GM19240 (cell line): ENCODE results near the gene EXTL2.
"Not testable (repeated sequence)": the region's sequence is repeated elsewhere in the genome, so short reads cannot be mapped to it uniquely, and the experiment has no call there.

Experiments used
- DNase-seq: peaks from one replicate; pipeline ENCODE4 v3.0.0; 2011; ENCODE audit warnings: low spot score; ENCODE audit not compliant: insufficient read length

EXTL2 gene

DNA sequence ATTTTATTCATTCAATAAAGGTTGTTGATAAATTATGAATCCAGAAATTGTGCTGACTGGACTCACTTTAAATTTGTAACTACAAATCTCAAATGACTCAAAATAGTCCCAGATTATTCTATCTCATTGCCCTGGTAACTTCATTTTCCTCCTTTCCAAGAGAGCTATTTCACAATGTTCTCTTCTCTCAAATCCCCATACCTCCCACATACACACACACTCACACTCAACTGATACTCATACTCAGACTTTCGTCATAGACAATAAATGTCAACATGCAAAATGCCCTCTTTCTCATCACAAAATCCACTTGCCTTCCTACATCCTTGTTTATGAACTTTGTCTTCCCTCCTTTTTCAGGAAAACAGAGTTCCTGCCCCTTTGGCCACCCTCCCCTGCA is 33.3 kb downstream of the EXTL2 start:
- DNase-seq: no peak

DNA sequence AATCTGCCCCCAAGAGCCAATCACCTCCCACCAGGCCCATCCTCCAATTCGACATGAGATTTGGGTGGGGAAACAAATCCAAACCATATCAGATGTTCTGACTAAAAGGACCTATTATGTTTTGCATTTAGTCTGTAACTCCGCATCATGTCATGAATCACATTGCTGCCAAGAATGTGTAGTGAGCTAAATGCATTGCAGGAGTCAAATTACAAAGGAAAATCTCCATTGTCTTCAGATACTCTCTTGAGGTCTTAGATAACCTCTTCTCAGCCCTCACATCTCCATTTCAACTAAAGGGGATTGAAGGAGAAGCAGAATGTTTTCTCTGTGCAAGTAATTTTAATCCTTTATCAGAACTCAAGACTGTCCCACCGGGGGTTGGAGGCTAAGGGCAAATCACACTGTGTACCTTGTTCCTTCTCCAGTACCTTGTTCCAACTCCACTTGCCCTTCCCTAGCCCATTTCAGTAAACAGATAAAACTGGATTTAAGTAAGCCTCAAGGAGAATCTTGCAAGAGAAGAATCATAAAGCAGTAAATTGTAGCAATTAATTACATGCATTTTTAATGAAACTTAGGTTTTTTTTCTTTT is 34.1 kb downstream of the EXTL2 start:
- no peak for DNase-seq

DNA sequence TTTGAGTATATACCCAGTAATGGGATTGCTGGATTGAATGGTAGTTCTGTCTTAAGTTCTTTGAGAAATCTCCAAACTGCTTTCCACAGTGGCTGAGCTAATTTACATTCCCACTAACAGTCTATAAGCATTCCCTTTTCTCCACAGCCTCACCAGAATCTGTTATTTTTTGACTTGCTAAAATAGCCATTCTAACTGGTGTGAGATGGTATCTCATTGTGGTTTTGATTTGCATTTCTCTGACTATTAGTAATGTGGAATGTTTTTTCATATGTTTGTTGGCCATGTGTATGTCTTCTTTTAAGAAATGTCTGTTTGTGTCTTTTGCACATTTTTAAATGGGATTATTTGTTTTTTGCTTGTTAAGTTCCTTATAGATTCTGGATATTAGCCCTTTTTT is 39.5 kb downstream of the EXTL2 start:
- not testable (repeated sequence) for DNase-seq

DNA sequence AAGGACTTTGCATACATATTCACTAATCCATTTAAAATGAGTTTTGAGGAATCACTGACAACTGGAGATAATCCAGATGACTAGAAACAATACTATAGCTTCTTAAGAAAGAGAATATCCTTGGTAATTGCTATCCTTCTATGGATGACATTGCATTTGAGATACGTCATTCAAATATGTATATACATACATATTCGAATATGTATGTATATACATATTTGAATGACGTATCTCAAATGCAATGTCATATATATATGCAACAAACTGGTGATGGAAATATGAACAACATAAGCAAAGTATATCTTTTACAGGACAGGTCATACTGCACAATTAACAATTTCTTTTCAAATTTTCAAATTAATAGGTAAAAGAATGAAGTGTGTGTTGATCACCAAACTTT is 41.7 kb downstream of the EXTL2 start:
- no peak for DNase-seq

DNA sequence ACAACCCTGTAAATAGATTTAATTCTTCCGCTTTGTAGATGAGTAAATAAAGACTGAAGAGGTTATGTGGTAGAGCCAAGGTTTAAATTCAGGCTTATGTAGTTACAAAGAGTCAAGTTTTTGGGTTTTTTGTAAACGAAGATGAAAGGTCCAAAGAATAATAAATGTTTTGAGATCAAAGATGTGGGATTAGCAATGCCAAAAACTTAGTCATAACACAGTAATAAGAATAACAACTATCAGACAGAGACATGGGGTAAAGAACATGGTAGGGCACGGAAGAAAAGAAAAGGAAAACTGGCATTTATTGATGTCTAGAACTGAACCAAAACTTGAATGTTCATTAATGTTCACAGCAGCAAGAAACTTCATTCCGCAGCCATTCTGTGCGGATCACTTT is 42.9 kb downstream of the EXTL2 start:
- no peak for DNase-seq

DNA sequence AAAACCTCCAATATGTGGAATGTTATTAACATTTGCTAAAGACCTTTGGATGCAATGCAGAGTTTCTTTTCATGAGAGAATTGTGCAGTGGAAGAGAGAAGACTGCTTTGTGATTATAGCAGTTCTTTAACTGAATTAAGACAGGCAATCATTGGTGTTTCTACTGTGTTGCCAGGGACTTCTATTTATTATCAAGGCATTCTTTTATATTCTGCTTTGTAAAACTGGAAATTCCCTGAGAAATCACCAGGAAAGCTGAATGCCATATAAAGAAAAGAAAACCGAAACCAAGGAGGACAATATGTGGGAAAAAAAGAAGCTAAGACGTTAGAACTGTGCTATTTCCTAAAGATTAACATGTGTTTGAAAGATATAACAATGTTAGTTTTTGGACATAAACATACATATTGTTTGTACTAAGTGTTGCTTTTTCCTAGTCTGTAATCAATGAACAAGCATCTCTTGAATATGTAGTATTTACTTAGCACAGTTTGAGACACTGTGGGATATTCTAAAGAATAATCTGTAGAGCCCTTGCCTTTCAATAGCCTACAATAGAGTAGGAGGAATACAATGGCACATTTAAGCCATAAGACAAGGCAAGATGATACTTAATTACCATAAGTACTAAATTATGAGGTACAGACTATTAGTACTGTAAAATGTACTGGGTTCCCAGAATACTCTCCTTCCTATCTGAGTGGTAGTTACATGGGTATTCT is 47.1 kb downstream of the EXTL2 start:
- no peak for DNase-seq

DNA sequence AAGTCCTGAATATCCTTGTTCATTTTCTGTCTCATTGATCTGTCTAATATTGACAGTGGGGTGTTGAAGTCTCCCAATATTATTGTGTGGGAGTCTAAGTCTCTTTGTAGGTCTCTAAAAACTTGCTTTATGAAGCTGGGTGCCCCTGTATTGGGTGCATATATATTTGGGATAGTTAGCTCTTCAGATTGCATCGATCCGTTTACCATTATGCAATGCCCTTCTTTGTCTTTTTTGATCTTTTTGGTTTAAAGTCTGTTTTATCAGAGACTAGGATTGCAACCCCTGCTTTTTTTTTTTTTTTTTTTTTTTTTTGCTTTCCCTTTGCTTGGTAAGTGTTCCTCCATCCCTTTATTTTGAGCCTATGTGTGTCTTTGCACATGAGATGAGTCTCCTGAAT is 51.5 kb downstream of the EXTL2 start:
- DNase-seq: not testable (repeated sequence)

DNA sequence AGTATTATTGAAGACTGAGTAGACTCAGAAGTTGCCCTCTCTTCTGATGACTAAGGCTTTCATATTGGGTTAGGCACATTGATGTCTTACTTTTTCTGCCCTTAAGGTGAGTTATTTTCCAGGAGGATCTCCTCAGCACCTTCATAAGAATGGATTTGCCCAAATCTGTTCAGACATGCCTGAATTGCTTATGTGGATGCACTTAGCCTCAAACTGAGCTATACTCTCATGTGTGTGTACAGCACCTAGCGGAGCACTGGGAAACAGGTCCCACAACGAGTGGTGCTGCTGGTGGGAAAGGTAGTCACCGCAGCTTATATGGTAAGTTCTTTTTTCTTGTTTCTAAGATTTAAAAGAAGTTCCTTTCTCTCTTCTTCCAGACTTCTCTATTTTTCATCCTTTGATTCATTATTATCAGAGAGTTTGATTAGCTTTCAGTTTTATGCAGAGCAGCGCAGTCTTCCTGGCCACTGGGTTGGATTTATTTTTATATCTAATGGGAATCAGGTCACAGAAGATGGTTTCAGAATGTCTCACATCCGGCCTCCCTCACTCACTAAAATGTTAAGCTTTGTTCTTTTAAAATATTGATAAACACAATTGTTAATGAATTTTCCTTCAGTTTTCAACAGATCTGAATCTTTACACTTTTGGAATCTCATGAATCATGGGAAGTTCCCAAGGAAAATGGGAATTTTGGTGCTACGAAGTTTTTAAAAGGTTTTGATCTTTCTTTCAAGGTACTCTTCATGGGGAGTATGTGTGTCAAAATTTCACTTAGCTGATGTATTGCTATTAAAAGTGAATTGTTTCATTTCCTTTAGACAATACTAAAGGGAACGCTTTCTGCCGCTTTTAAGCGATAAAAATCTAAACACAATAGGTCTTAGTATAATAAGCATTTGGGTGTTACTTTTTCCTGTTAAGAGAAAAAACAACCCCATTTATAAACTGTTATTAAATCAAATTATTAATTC is 58.5 kb downstream of the EXTL2 start:
- DNase-seq: no peak

DNA sequence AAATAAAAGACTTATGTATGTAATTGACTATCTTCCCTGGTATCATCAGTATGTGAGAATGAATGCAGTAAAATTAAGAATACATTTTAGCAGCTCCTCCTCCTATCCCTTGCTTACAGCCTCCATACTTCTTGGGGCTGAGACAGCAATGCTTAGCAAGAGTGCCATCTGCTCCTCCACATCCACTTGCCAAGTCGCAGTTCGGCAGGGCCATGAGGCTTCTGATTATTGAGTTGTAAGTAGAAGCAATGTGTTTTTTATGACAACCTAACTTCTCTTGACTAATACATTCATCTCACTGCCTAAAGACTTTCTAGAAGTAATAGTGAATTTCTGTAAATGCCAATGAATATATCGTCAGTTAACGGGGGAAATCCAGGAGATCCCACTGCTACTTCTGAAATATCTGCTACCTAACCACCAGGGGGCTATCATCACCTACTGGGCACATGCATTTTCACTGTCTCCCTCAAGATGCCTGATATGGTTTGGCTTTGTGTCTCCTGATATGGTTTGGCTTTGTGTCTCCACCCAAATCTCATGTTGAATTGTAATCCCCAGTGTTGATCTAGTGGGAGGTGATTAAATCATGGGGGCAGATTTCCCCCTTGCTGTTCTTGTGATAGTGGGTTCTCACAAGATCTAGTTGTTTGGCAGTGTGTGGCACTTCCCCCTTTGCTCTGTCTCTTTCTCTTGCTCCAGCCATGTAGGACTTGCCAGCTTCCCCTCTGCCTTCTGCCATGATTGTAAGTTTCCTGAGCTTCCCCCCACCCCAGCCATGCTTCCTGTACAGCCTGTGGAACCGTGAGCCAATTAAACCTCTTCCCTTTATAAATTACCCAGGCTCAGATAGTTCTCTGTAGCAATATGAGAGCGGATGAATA is 59.6 kb downstream of the EXTL2 start:
- DNase-seq: peak; percentile 8

DNA sequence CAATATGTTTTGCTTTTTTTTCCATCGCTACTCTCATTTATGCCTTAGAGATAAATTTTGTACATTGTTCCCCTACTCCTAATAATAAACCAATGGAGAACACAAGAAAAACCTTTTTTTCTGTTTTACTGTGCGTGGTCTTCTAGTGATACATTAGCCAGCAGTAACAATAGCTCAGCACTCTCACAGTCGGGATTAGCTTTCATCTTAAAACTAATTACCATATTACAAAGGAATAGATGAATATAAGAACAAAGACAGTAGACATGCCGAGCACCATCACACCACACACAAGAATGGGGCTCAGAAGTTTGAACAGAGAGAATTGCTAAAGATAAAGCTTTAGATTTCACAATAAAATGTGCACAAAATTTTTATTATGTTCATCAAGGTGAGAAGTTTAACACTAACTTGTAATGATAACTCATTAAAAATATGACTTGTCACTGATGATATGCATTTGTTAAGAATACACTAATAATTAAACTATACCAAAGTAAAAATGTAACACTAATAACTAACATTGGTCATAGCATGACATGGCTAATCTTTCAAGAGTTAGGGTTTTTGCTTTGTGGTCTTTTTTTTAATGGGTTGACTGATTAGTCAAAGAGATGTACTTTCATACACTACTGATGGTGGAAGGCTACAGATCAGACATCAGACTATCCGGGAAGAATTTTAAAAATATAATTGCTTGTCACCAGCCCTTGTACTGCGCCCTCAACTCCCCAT is 61.8 kb downstream of the EXTL2 start:
- DNase-seq: no peak

DNA sequence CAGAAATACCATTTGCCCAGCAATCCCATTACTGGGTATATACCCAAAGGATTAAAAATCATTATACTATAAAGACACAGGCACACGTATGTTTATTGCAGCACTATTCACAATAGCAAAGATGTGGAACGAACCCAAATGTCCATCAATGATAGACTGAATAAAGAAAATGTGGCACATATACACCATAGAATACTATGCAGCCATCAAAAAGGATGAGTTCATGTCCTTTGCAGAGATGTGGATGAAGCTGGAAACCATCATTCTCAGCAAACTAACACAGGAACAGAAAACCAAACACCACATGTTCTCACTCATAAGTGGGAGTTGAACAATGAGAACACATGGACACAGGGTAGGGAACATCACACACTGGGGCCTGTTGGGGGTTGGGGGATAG is 69.0 kb downstream of the EXTL2 start:
- not testable (repeated sequence) for DNase-seq
